BLaER1 treated with 17β-estradiol and CSF1 and Interleukin-3, amounts not matched to agents 10 nM and 100 nM (cell line): ENCODE measurements around the gene MPV17.
"Not testable (repeated sequence)": the region's sequence is repeated elsewhere in the genome, so short reads cannot be mapped to it uniquely, and the experiment has no call there.

ENCODE experiments used
- H3K27ac ChIP-seq, 11 experiments: shearing (Covaris generic); formaldehyde crosslinking; 2 replicates each; pipeline ENCODE4 v1.8.1; 2022
- H3K27me3 ChIP-seq, 11 experiments: shearing (Covaris generic); formaldehyde crosslinking; 2 replicates each; pipeline ENCODE4 v1.8.1; 2022
- H3K36me3 ChIP-seq, 11 experiments: shearing (Covaris generic); formaldehyde crosslinking; 2 replicates each; pipeline ENCODE4 v1.8.1; 2022
- H3K4me1 ChIP-seq, 10 experiments: shearing (Covaris generic); formaldehyde crosslinking; 2 replicates each; pipeline ENCODE4 v1.8.1; 2022
- H3K4me2 ChIP-seq, 11 experiments: shearing (Covaris generic); formaldehyde crosslinking; 2 replicates each; pipeline ENCODE4 v1.8.1; 2022
- H3K4me3 ChIP-seq, 10 experiments: shearing (Covaris generic); formaldehyde crosslinking; 2 replicates each; pipeline ENCODE4 v1.8.1; 2022
- H3K9ac ChIP-seq, 11 experiments: shearing (Covaris generic); formaldehyde crosslinking; 2 replicates each; pipeline ENCODE4 v1.8.1; 2022
- H3K9me3 ChIP-seq, 11 experiments: shearing (Covaris generic); formaldehyde crosslinking; replicated peaks in 1 of 11; 2 replicates each; pipeline ENCODE4 v1.8.1; 2022
- H4K20me1 ChIP-seq, 11 experiments: shearing (Covaris generic); formaldehyde crosslinking; 2 replicates each; pipeline ENCODE4 v1.8.1; 2022
- Cebpa-rat ChIP-seq, 11 experiments: shearing (Covaris generic); IDR thresholded peaks; 2 replicates each; pipeline ENCODE4 v1.8.1; 2022

The MPV17 gene

DNA sequence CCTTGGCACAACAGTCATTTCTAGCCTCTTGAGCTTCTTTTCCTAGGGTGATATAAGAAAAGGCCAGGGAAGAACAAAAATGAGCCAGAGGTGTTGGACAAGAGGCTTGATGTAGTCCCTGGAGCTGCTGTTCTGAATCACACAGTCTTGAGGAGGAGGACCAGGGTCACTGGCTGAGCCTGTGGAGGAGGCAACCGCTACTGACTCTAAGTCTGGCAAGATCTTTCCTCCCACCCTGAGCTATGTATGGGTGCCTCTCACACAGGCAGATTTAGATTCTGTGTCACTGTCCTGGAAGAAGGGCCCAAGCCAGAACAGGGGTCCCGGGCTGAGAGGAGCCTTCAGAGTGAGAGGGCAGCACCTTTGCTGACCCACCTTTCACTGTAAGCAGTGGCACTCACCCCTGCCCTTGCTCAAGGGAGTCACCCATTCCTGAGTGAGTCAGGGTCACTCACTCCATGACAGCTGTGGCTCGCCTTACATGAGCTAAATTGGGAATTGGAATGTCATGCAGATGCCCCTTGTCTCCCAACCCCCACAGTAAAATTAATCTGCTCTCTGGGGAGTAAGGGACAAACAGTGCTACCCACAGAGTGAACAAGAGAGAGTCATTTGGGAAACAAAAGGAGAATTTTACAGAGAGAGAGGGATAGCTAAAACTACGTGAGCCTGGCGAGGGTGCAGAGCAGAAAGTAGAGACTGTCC, 40.9 kb downstream of the MPV17 start, which contains the start of gene TRIM54:
Gene TRIM54 (plus strand): TSS at position 575 of the 705 bp plus-strand sequence. CDS start 303 bp downstream, outside the sequence.
- TF ChIP-seq Cebpa-rat (IDR thresholded peaks at IDR 0.05) = no peak
- Histone ChIP-seq H3K4me3 (no peak within 1 kb of the TSS), H4K20me1 (no peaks in the 10 kb centered on the region), H3K27me3 (no peaks in the 10 kb centered on the region), H3K9ac (peak within 1 kb of the TSS in 7 of 11 experiments; percentile 4 to 47 (median 31); a peak in 7 of 22 replicates), H3K36me3 (no peaks in the 10 kb centered on the region), H3K27ac (no peak within 1 kb of the TSS), H3K9me3 (no peaks in the 10 kb centered on the region), H3K4me1 (peaks cover 0 to 17% (median 9%) of the 10 kb centered on the region in 10 experiments; a peak in 12 of 20 replicates), H3K4me2 (peak within 1 kb of the TSS in 7 of 11 experiments; percentile 18 to 60 (median 47); a peak in 11 of 22 replicates)

DNA sequence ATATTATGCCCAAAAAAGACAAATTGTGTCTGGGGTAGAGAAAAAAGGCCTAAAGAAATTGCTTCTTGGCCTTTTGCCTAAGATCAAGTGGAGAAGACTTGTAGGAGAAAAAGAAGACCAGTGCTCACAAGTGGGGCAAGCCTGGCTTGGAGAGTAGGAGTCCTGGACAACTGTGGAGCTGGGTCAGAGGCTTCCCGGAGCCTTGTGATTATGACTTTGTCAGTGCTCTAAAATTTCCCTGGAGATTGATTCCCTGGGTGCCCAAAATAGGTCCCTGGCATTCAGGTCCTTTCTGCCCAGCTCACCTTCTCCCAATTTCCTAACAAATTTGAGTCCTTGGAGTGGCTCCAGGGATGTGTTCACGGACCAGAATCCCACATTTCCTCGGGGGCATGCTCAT, 41.5 kb downstream of the MPV17 start:
- no peak overlapping the region for H3K4me2 ChIP-seq
- no peaks in the 10 kb centered on the region for H3K36me3 ChIP-seq
- no peak for TF ChIP-seq Cebpa-rat (IDR thresholded peaks at IDR 0.05)
- no peaks in the 10 kb centered on the region for H3K9me3 ChIP-seq
- H3K4me1 ChIP-seq = peaks cover 0 to 17% (median 9%) of the 10 kb centered on the region in 10 experiments; a peak in 12 of 20 replicates
- H4K20me1 ChIP-seq = no peaks in the 10 kb centered on the region
- H3K27me3 ChIP-seq = no peaks in the 10 kb centered on the region
- H3K4me3 ChIP-seq = no peak overlapping the region
- no peak overlapping the region for H3K27ac ChIP-seq
- peak overlapping the region in 1 of 11 experiments; percentile 4; a peak in 1 of 22 replicates for H3K9ac ChIP-seq

DNA sequence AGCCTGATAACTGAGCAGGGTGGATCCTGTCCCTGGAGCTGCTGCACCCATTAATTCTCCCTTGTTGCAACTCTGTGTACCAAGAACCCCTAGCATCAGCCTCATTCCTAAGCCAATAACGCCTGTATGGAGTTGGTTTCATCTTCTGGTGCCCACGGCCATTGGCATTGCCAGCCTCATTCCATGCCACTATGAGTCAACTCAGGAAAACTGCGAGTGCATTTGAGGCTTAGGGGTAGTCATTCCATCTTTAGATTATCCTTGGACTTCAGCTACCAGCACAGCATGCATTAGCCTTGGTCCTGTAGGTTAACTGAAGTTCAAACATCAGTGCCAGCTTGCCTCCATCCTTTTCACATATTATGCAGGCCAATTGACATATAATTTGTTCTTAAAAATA, 42.1 kb downstream of the MPV17 start:
- Histone ChIP-seq H3K36me3 (no peaks in the 10 kb centered on the region), H3K9me3 (no peaks in the 10 kb centered on the region), H4K20me1 (no peaks in the 10 kb centered on the region), H3K4me2 (no peak overlapping the region), H3K4me1 (peaks cover 0 to 17% (median 9%) of the 10 kb centered on the region in 10 experiments; a peak in 12 of 20 replicates), H3K9ac (no peak overlapping the region), H3K27me3 (no peaks in the 10 kb centered on the region), H3K27ac (no peak overlapping the region), H3K4me3 (no peak overlapping the region)
- no peak for TF ChIP-seq Cebpa-rat (IDR thresholded peaks at IDR 0.05)

DNA sequence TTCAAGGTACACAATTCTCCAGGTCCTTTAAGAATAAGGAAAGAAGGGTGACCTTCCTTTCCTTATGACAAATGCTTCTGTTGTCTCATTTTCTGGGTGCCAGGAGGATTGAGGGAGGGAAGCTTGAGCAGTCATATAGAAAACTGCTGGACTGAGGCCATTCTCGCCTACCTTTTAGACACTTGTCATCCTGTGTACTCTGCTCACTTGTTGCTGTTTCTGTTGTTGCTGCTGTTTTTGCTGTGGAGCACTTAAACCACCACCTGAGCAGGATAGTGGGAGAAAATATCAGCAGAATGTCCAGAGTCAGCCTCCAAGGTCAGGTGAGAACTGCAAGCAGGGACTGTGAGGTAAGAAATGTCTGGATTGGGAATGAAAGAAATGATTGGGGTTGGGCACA, 44.9 kb downstream of the MPV17 start:
- Histone ChIP-seq H3K9ac (no peak overlapping the region), H3K27ac (no peak overlapping the region), H3K36me3 (no peaks in the 10 kb centered on the region), H4K20me1 (no peaks in the 10 kb centered on the region), H3K4me3 (no peak overlapping the region), H3K27me3 (no peaks in the 10 kb centered on the region), H3K9me3 (no peaks in the 10 kb centered on the region), H3K4me1 (peaks cover 0 to 17% (median 9%) of the 10 kb centered on the region in 10 experiments; a peak in 12 of 20 replicates), H3K4me2 (no peak overlapping the region)
- TF ChIP-seq Cebpa-rat (IDR thresholded peaks at IDR 0.05) = no peak

GRCh38 chr2:27275211-27276150, 47.4 kb downstream of the MPV17 start, which contains the start of gene DNAJC5G:
Gene DNAJC5G, plus strand, starts transcription at chr2:27275433. Its CDS starts 1,296 bp downstream, at chr2:27276729.
- Histone ChIP-seq H3K9me3 (no peaks in the 10 kb centered on the region), H3K9ac (no peak within 1 kb of the TSS), H3K27me3 (peaks cover 0 to 5% (median 0%) of the 10 kb centered on the region in 11 experiments; a peak in 1 of 22 replicates), H4K20me1 (no peaks in the 10 kb centered on the region), H3K27ac (no peak within 1 kb of the TSS), H3K4me3 (no peak within 1 kb of the TSS), H3K36me3 (no peaks in the 10 kb centered on the region), H3K4me2 (no peak within 1 kb of the TSS), H3K4me1 (peaks cover 0 to 12% (median 4%) of the 10 kb centered on the region in 10 experiments; a peak in 7 of 20 replicates)
- no peak for TF ChIP-seq Cebpa-rat (IDR thresholded peaks at IDR 0.05)

DNA sequence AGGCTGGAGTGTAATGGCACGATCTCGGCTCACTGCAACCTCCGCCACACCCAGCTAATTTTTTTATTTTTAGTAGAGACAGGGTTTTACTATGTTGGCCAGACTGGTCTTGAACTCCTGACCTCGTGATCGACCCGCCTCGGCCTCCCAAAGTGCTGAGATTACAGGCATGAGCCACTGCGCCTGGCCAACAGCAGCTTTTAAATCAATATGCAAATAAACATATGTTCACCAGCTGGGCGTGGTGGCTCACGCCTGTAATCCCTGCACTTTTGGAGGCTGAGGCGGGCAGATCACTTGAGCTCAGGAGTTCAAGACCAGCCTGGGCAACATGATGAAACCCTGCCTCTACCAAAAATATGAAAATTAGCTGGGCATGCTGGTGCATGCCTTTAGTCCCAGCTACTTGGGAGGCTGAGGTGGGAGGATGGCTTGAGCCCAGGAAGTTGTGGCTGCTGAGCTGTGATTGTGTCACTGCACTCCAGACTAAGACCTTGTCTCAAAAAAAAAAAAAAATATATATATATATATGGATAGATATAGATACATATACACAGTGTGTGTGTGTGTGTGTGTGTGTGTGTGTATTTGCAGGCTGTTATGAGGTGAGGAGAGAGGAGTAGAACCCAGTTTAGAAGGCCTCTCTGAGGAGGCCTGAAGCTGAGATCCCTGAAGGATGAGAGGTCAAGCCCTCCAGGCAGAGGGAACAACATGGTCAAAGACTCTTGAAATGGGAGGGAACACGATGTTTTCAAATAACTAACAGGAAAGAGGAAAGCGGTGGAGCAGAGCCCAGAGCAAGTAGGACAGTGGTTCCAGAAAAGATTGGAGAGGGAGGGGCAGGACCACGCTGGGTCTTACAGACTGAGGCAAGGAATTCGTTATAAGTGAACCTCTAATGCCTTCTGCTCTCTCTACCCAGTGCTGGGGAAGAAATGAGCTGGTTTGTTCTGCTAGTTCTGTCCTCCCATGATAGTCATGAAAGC, 50.1 kb downstream of the MPV17 start:
- not testable (repeated sequence) for H4K20me1 ChIP-seq, H3K27ac ChIP-seq, H3K9me3 ChIP-seq, H3K9ac ChIP-seq, H3K4me3 ChIP-seq, H3K36me3 ChIP-seq, H3K4me1 ChIP-seq
- H3K4me2 ChIP-seq = peak overlapping the region in 1 of 11 experiments; percentile 2; a peak in 1 of 22 replicates
- peaks cover 0 to 28% (median 15%) of the 10 kb centered on the region in 11 experiments; a peak in 11 of 22 replicates for H3K27me3 ChIP-seq

DNA sequence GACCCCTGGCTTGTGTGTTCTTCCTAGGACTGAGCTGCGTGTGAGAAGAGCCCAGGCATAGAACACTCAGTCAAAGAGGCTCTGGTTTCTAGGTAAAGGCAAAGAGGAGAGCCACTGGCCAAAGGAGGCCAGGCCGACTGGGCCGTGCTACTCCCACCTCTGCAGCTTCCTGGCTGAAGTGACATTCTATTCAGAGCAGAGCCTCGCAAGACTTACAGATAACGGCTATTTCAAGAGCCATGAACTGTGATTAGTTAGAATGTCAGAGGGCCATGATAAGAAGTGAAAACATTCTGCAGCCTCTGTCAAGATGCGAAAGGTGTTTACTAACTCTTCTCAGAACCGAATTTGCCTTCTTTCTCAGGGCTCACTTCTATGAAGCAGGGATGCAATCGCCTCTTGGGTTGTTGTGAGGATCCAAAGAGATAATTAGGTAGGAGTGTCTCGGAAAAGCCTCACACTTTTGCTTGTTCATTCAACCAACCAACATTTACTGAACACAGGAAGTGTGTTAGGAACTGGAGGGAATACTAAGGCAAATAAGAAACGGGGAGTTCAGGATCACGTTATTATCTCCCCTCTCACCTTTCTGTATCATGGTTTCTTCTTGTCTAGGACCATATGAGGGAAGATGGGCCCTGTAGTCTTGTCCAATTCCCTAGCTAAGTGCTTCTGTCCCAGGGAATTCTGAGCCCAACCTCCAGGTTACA, 51.1 kb downstream of the MPV17 start:
- H3K4me1 ChIP-seq = peaks cover 0 to 9% (median 0%) of the 10 kb centered on the region in 10 experiments; a peak in 3 of 20 replicates
- no peaks in the 10 kb centered on the region for H4K20me1 ChIP-seq
- no peak overlapping the region for H3K9ac ChIP-seq
- H3K27ac ChIP-seq = no peak overlapping the region
- no peak overlapping the region for H3K4me3 ChIP-seq
- TF ChIP-seq Cebpa-rat (IDR thresholded peaks at IDR 0.05) = no peak
- no peak overlapping the region for H3K4me2 ChIP-seq
- peaks cover 8 to 38% (median 25%) of the 10 kb centered on the region in 11 experiments; a peak in 21 of 22 replicates for H3K27me3 ChIP-seq
- H3K9me3 ChIP-seq = no peaks in the 10 kb centered on the region
- no peaks in the 10 kb centered on the region for H3K36me3 ChIP-seq

DNA sequence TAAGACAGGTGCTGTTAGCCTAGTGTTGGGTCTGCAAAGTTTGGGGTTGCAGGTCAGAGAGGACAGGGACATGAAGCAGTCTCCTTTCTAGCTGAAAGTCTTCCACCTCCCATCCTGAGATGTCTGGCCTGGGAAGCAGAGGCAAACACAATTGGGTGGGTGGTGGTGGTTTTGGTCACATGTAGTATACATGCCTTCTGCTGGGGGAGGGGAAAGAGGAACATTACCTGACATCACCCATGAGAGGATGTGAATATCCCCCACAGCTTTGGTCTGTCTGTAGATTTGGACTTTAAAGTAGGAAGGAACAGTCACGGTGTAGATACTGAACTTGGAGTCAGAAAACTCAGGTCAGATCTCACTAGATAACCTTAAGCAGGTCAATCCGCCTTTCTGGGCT, 52.2 kb downstream of the MPV17 start:
- H3K27me3 ChIP-seq = peaks cover 20 to 49% (median 36%) of the 10 kb centered on the region in 11 experiments
- TF ChIP-seq Cebpa-rat (IDR thresholded peaks at IDR 0.05) = no peak

More for the DNA sequence above, 52.2 kb downstream of the MPV17 start:
- peaks cover 0 to 9% (median 0%) of the 10 kb centered on the region in 10 experiments; a peak in 3 of 20 replicates for H3K4me1 ChIP-seq
- no peaks in the 10 kb centered on the region for H4K20me1 ChIP-seq
- H3K36me3 ChIP-seq = no peaks in the 10 kb centered on the region
- peak overlapping the region in 3 of 11 experiments; percentile 23 to 56 (median 31); a peak in 5 of 22 replicates for H3K4me2 ChIP-seq
- no peaks in the 10 kb centered on the region for H3K9me3 ChIP-seq
- H3K4me3 ChIP-seq = no peak overlapping the region
- H3K27ac ChIP-seq = no peak overlapping the region
- no peak overlapping the region for H3K9ac ChIP-seq
